HFF-Myc (cell line): Measurements from ENCODE around the gene FTCD.

ENCODE experiments used
- DNase-seq: peaks from one replicate; pipeline ENCODE4 v3.0.0-alpha.2; 2011; ENCODE audit warnings: low read depth; ENCODE audit errors: extremely low read depth
- H3K4me3 ChIP-seq: replicated peaks from 2 replicates; pipeline ENCODE4 v1.5.1; 2011; ENCODE audit warnings: low read depth, mild to moderate bottlenecking, control low read depth, low read length
- CTCF ChIP-seq: IDR thresholded peaks from 2 replicates; pipeline ENCODE4 v1.5.1; 2012; ENCODE audit warnings: mild to moderate bottlenecking, low read depth, low read length, control low read depth; ENCODE audit errors: missing control alignments

FTCD gene

GRCh38 chr21:46119637-46120271 is 35.6 kb downstream of the FTCD start:
- TF ChIP-seq CTCF, result no peak
- no peak for DNase-seq
- no peak overlapping the region for H3K4me3 ChIP-seq

- DNase-seq, result no peak
- TF ChIP-seq CTCF, result no peak
- no peak overlapping the region for H3K4me3 ChIP-seq
These were observed 36.2 kb downstream of the FTCD start for GRCh38 chr21:46119144-46119636.

GRCh38 chr21:46118316-46119143 is 36.8 kb downstream of the FTCD start:
- DNase-seq, result no peak

GRCh38 chr21:46117586-46118315 is 37.6 kb downstream of the FTCD start:
- H3K4me3 ChIP-seq, result no peak overlapping the region
- no peak for TF ChIP-seq CTCF
- no peak for DNase-seq

More at GRCh38 chr21:46118316-46119143, 36.8 kb downstream of the FTCD start:
- H3K4me3 ChIP-seq, result no peak overlapping the region
- no peak for TF ChIP-seq CTCF

- DNase-seq, result no peak
- no peak overlapping the region for H3K4me3 ChIP-seq
- TF ChIP-seq CTCF, result no peak
These were observed 38.4 kb downstream of the FTCD start for GRCh38 chr21:46116776-46117585.

GRCh38 chr21:46116189-46116775 is 39.1 kb downstream of the FTCD start:
- H3K4me3 ChIP-seq, result no peak overlapping the region
- DNase-seq, result no peak
- no peak for TF ChIP-seq CTCF
